ENCODE data around the gene FGF12. TPM values are rescaled to one million over a fixed set of nuclear protein-coding genes. Genes with fewer than 3 reads are reported as not detected.
"Not testable (repeated sequence)": the region's sequence is repeated elsewhere in the genome, so short reads cannot be mapped to it uniquely, and the experiment has no call there.

The FGF12 gene
- total RNA-seq, 1 donor from 2014 or later, result 7.0 TPM

- Mint-ChIP-seq H3K27me3 (ENCODE audit: insufficient read depth, low read depth) (no peaks in the 10 kb centered on the region), H3K27ac (no peak overlapping the region), H3K9me3 (no peaks in the 10 kb centered on the region), H3K4me3 (no peak overlapping the region), H3K4me1 (no peaks in the 10 kb centered on the region), H3K36me3 (no peaks in the 10 kb centered on the region)
- Histone ChIP-seq H3K9ac (no peak overlapping the region), H3K36me3 (no peaks in the 10 kb centered on the region), H3K4me1 (no peaks in the 10 kb centered on the region), H3K9me3 (ENCODE audit: low read depth) (no peaks in the 10 kb centered on the region), H3K4me2 (no peak overlapping the region), H3K79me2 (ENCODE audit: low read depth) (no peaks in the 10 kb centered on the region), H3K27ac (no peak overlapping the region), H3K4me3 (no peak overlapping the region), H3K27me3 (no peaks in the 10 kb centered on the region), H2AFZ (replicated peaks) (no peak overlapping the region), H3F3A (ENCODE audit: low read depth) (no peaks in the 10 kb centered on the region), H4K20me1 (ENCODE audit: low read depth) (no peaks in the 10 kb centered on the region)
- TF ChIP-seq CTCF (IDR thresholded peaks at IDR 0.05) (no peak), EZH2 (IDR thresholded peaks at IDR 0.05) (no peak)
- DNase-seq (ENCODE audit: low spot score), result no peak
Measured at GRCh38 chr3:192578729-192579128, 148.6 kb downstream of the FGF12 start.

- Histone ChIP-seq H3K36me3 (no peaks in the 10 kb centered on the region), H3K79me2 (ENCODE audit: low read depth) (no peaks in the 10 kb centered on the region), H3K27ac (no peak overlapping the region), H3K4me3 (no peak overlapping the region), H4K20me1 (ENCODE audit: low read depth) (no peaks in the 10 kb centered on the region), H3K9me3 (ENCODE audit: low read depth) (no peaks in the 10 kb centered on the region), H3K4me1 (no peaks in the 10 kb centered on the region), H2AFZ (replicated peaks) (no peak overlapping the region), H3K27me3 (no peaks in the 10 kb centered on the region), H3F3A (ENCODE audit: low read depth) (no peaks in the 10 kb centered on the region), H3K4me2 (no peak overlapping the region), H3K9ac (no peak overlapping the region)
- no peak for DNase-seq (ENCODE audit: low spot score)
- Mint-ChIP-seq H3K27me3 (ENCODE audit: insufficient read depth, low read depth) (no peaks in the 10 kb centered on the region), H3K36me3 (no peaks in the 10 kb centered on the region), H3K9me3 (no peaks in the 10 kb centered on the region), H3K4me3 (no peak overlapping the region), H3K4me1 (no peaks in the 10 kb centered on the region), H3K27ac (no peak overlapping the region)
- TF ChIP-seq EZH2phosphoT487 (IDR thresholded peaks at IDR 0.05) (no peak), EZH2 (IDR thresholded peaks at IDR 0.05) (no peak), CTCF (IDR thresholded peaks at IDR 0.05) (no peak)
Measured at GRCh38 chr3:192577811-192578210, 149.5 kb downstream of the FGF12 start.

GRCh38 chr3:192577271-192577670 is 150.1 kb downstream of the FGF12 start:
- no peak overlapping the region for H2AFZ ChIP-seq (replicated peaks)
- H3K36me3 ChIP-seq, result no peaks in the 10 kb centered on the region
- no peak overlapping the region for H3K4me2 ChIP-seq
- no peaks in the 10 kb centered on the region for H3K4me1 ChIP-seq
- H3K27me3 ChIP-seq, result no peaks in the 10 kb centered on the region
- no peak overlapping the region for H3K27ac ChIP-seq
- H3F3A ChIP-seq (ENCODE audit: low read depth), result no peaks in the 10 kb centered on the region
- no peak overlapping the region for H3K4me3 ChIP-seq
- no peak overlapping the region for H3K4me3 Mint-ChIP-seq
- H3K9me3 ChIP-seq (ENCODE audit: low read depth), result no peaks in the 10 kb centered on the region
- H3K27me3 Mint-ChIP-seq (ENCODE audit: insufficient read depth, low read depth), result no peaks in the 10 kb centered on the region
- H3K9ac ChIP-seq, result no peak overlapping the region
- no peak for TF ChIP-seq CTCF (IDR thresholded peaks at IDR 0.05)
- TF ChIP-seq EZH2phosphoT487 (IDR thresholded peaks at IDR 0.05), result no peak
- no peak for TF ChIP-seq EZH2 (IDR thresholded peaks at IDR 0.05)
- no peak overlapping the region for H3K27ac Mint-ChIP-seq
- no peaks in the 10 kb centered on the region for H4K20me1 ChIP-seq (ENCODE audit: low read depth)
- H3K79me2 ChIP-seq (ENCODE audit: low read depth), result no peaks in the 10 kb centered on the region
- no peaks in the 10 kb centered on the region for H3K4me1 Mint-ChIP-seq
- no peak for DNase-seq (ENCODE audit: low spot score)
- H3K9me3 Mint-ChIP-seq, result no peaks in the 10 kb centered on the region
- H3K36me3 Mint-ChIP-seq, result no peaks in the 10 kb centered on the region

GRCh38 chr3:192576704-192577103 is 150.6 kb downstream of the FGF12 start:
- H3K27ac ChIP-seq; H3K36me3 Mint-ChIP-seq; H4K20me1 ChIP-seq (ENCODE audit: low read depth); H3K4me2 ChIP-seq; H3K27me3 Mint-ChIP-seq (ENCODE audit: insufficient read depth, low read depth); H3K4me1 Mint-ChIP-seq; H3K9me3 Mint-ChIP-seq; H3K4me3 Mint-ChIP-seq; H3K27me3 ChIP-seq; DNase-seq (ENCODE audit: low spot score); H3K4me1 ChIP-seq; H3F3A ChIP-seq (ENCODE audit: low read depth); H3K79me2 ChIP-seq (ENCODE audit: low read depth); H3K9me3 ChIP-seq (ENCODE audit: low read depth); H3K27ac Mint-ChIP-seq; H3K36me3 ChIP-seq; H2AFZ ChIP-seq (replicated peaks); H3K9ac ChIP-seq; H3K4me3 ChIP-seq: not testable (repeated sequence)
